Mesenchymal stem cell (in vitro differentiated cells and primary cell): ENCODE measurements around the gene ITCH.

Source experiments
- DNase-seq: peaks from one replicate; pipeline ENCODE4 v3.0.0-alpha.2; 2013
- H2AFZ ChIP-seq: one replicate; pipeline ENCODE4 v1.6.1; 2013; ENCODE audit warnings: low read depth, mild to moderate bottlenecking, control low read depth, inconsistent platforms, low read length, moderate library complexity
- H2AK5ac ChIP-seq: 2 replicates; pipeline ENCODE4 v1.6.1; 2013; ENCODE audit warnings: low read length, moderate library complexity, mild to moderate bottlenecking, inconsistent platforms; ENCODE audit not compliant: severe bottlenecking
- H2BK120ac ChIP-seq: one replicate; pipeline ENCODE4 v1.6.1; 2013; ENCODE audit warnings: low read depth, mild to moderate bottlenecking, inconsistent platforms, low read length, moderate library complexity
- H2BK12ac ChIP-seq, 2 experiments: one replicate each; pipeline ENCODE4 v1.6.1; 2013; ENCODE audit warnings: inconsistent platforms in 2 of 2, low read length in 2 of 2, mild to moderate bottlenecking in 2 of 2, moderate library complexity in 2 of 2, control low read depth in 1 of 2
- H2BK15ac ChIP-seq: one replicate; pipeline ENCODE4 v1.6.1; 2013; ENCODE audit warnings: mild to moderate bottlenecking, low read depth, inconsistent platforms; ENCODE audit not compliant: poor library complexity, severe bottlenecking
- H2BK5ac ChIP-seq: 2 replicates; pipeline ENCODE4 v1.6.1; 2013; ENCODE audit warnings: low read depth, mild to moderate bottlenecking, low read length, control low read depth, inconsistent platforms; ENCODE audit not compliant: poor library complexity, severe bottlenecking
- H3K14ac ChIP-seq, 2 experiments: one replicate each; pipeline ENCODE4 v1.6.1; 2013; ENCODE audit warnings: inconsistent platforms in 2 of 2, low read length in 2 of 2, control low read depth in 1 of 2, mild to moderate bottlenecking in 1 of 2, moderate library complexity in 1 of 2
- H3K18ac ChIP-seq, 2 experiments: one replicate each; pipeline ENCODE4 v1.6.1; 2013; ENCODE audit warnings: inconsistent platforms in 2 of 2, low read length in 2 of 2, control low read depth in 1 of 2, low read depth in 1 of 2, mild to moderate bottlenecking in 1 of 2
- H3K23ac ChIP-seq, 2 experiments: one replicate each; pipeline ENCODE4 v1.6.1; 2013; ENCODE audit warnings: inconsistent platforms in 2 of 2, low read length in 2 of 2, mild to moderate bottlenecking in 2 of 2, moderate library complexity in 2 of 2, control low read depth in 1 of 2
- H3K27ac ChIP-seq: 2 replicates; pipeline ENCODE4 v1.5.1; 2013; ENCODE audit warnings: mild to moderate bottlenecking, moderate library complexity, low read length, control low read depth, inconsistent platforms; ENCODE audit not compliant: poor library complexity, severe bottlenecking
- H3K27me3 ChIP-seq, 2 experiments: 2 replicates each; pipeline versions ENCODE4 v1.6.1 to v1.7.0; 2013; ENCODE audit warnings: low read length in 2 of 2, mild to moderate bottlenecking in 2 of 2, moderate library complexity in 2 of 2, control low read depth in 1 of 2, inconsistent platforms in 1 of 2; ENCODE audit not compliant: control insufficient read depth in 1 of 2, insufficient read depth in 1 of 2
- H3K36me3 ChIP-seq, 2 experiments: 2 replicates each; pipeline versions ENCODE4 v1.6.1 to v1.7.0; 2013; ENCODE audit warnings: low read length in 2 of 2, control low read depth in 1 of 2, inconsistent platforms in 1 of 2, low read depth in 1 of 2, mild to moderate bottlenecking in 1 of 2; ENCODE audit not compliant: insufficient read depth in 2 of 2, control insufficient read depth in 1 of 2
- H3K4ac ChIP-seq, 2 experiments: one replicate each; pipeline ENCODE4 v1.6.1; 2013; ENCODE audit warnings: inconsistent platforms in 2 of 2, low read length in 2 of 2, mild to moderate bottlenecking in 2 of 2, moderate library complexity in 2 of 2, control low read depth in 1 of 2, low read depth in 1 of 2
- H3K4me1 ChIP-seq: 2 replicates; pipeline ENCODE4 v1.6.1; 2013; ENCODE audit warnings: low read depth, low read length, control low read depth; ENCODE audit not compliant: control insufficient read depth, insufficient read depth
- H3K4me2 ChIP-seq: 2 replicates; pipeline ENCODE4 v1.6.1; 2013; ENCODE audit warnings: low read length, mild to moderate bottlenecking, inconsistent platforms; ENCODE audit not compliant: poor library complexity, severe bottlenecking
- H3K4me3 ChIP-seq, 2 experiments: 2 replicates each; pipeline versions ENCODE4 v1.5.1 to v1.7.0; 2013; ENCODE audit warnings: low read length in 2 of 2, mild to moderate bottlenecking in 2 of 2, control low read depth in 1 of 2, low read depth in 1 of 2; ENCODE audit not compliant: insufficient read depth in 1 of 2
- H3K79me1 ChIP-seq: replicated peaks from 2 replicates; pipeline ENCODE4 v1.6.1; 2013; ENCODE audit warnings: mild to moderate bottlenecking, control low read depth, low read length, inconsistent platforms; ENCODE audit not compliant: poor library complexity, severe bottlenecking
- H3K9ac ChIP-seq: 2 replicates; pipeline ENCODE4 v1.7.0; 2013; ENCODE audit warnings: mild to moderate bottlenecking, low read length, moderate library complexity
- H3K9me3 ChIP-seq: 2 replicates; pipeline ENCODE4 v1.7.0; 2013; ENCODE audit warnings: mild to moderate bottlenecking, low read length; ENCODE audit not compliant: control insufficient read depth
- H4K8ac ChIP-seq: one replicate; pipeline ENCODE4 v1.6.1; 2013; ENCODE audit warnings: inconsistent platforms, mild to moderate bottlenecking, low read length, moderate library complexity
- H4K91ac ChIP-seq: one replicate; pipeline ENCODE4 v1.6.1; 2013; ENCODE audit warnings: mild to moderate bottlenecking, low read length, inconsistent platforms
- WGBS: methylation state at CpG from one replicate; pipeline ENCODE4 v1.1.7; 2013; ENCODE audit warnings: mixed read lengths; 5-methylcytosine and 5-hydroxymethylcytosine counted together

Gene ITCH

DNA sequence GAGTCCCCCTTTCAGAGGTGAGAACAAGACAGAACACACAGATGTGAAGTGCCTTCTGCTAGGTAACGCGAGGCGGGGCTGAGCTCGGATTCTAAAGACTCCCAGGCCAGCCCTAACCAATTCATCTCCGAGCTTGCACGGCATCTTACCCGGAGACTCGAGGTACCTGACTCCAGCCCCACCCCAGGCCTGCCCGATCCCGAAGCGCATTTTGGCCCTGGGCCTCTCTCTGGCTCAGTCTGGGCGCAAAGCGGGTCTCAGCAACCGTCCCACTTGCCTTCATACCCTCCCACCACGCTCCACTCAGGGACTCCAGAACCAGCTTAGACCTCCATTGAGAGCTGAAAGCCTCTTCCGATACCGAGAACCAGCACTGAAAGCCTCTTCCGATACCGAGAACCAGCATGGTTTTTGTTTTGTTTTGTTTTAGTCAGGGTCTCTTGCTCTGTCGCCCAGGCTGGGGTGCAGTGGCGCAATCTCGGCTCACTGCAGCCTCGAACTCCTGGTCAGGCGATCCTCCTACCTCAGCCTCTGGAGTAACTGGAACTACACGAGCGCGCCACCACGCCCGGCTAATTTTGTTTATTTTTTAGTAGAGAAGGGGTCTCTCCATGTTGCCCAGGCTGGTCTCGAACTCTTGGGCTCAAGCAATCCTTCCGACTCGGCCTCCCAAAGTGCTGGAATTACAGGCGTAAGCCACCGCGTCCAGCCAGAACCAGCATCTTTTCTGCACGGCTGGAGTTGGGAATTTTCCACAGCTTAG, 152.6 kb downstream of the ITCH start:
- Histone ChIP-seq H3K4me1 (peaks cover 9% of the 10 kb centered on the region), H3K4me3 (peak overlapping the region; percentile 85 to 99), H3K27me3 (no peaks in the 10 kb centered on the region), H3K9me3 (no peaks in the 10 kb centered on the region), H2AFZ (no peak overlapping the region), H3K14ac (peak overlapping the region in 1 of 2 experiments; percentile 90), H3K4me2 (peak overlapping the region; percentile 71), H3K36me3 (peaks cover 3 to 42% of the 10 kb centered on the region in 2 experiments), H2AK5ac (peak overlapping the region; percentile 18), H4K91ac (no peak overlapping the region), H2BK120ac (no peak overlapping the region), H3K4ac (peak overlapping the region in 1 of 2 experiments; percentile 95), H3K79me1 (peaks cover 5% of the 10 kb centered on the region), H2BK12ac (no peak overlapping the region), H3K9ac (peak overlapping the region; percentile 100), H2BK15ac (no peak overlapping the region), H3K23ac (peak overlapping the region in 1 of 2 experiments; percentile 50), H3K27ac (peak overlapping the region; percentile 98), H2BK5ac (no peak overlapping the region), H4K8ac (peak overlapping the region; percentile 41), H3K18ac (peak overlapping the region; percentile 60 to 97)
- WGBS, result 5% methylated on average over 36 of the region's 36 CpGs
- peak; percentile 65 for DNase-seq

DNA sequence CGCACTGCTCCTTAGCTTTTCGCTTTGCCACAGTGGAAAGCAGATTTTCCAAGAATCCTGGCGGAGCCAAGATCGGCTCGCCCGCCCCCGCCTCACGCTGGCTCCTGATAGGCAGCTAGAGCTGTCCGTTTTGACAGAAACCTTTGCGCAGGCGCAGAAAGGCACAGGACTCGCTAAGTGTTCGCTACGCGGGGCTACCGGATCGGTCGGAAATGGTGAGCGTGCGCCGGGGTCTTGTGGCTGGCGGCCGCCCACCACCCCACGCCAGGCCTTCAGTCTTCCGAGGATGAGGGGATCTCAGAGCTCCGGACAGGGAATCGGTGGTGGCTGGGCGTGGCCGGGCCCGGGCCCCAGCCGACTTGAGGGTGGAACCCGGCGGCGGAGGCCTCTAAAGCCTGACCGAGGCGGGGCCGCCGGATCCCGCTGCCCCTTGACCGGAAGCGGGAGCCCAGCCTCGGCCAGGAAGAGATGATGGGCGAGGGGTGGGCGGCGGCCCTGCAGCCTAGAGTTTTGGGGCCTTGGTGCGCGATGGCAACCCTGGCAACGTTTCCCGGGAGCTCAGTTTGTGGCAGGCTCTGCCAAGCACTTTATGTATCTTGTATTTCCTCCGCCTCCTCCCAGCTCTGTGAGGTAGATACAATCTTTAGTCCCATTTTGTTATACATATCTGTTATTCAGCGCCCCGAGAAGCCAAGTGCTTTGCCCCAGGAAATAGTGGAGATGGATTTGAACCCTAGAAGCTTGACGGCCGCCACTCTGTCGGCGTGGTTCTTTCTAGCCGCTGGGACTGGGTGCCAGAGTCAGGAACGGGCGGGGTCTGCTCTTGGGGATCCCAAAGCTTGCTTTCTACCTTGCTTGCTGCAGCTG, 153.4 kb downstream of the ITCH start, which contains the start of gene DYNLRB1:
DYNLRB1 (plus strand) TSS at position 176 of the 867 bp plus-strand sequence; CDS start at position 213, 37 bp downstream.
- H3K9ac ChIP-seq, result peak within 1 kb of the TSS; percentile 100
- H2BK12ac ChIP-seq, result no peak within 1 kb of the TSS
- H3K4me3 ChIP-seq, result peak within 1 kb of the TSS; percentile 85 to 99
- peak within 1 kb of the TSS in 1 of 2 experiments; percentile 95 for H3K14ac ChIP-seq
- no peaks in the 10 kb centered on the region for H3K27me3 ChIP-seq
- no peaks in the 10 kb centered on the region for H3K9me3 ChIP-seq
- peak; percentile 98 for DNase-seq
- no peak within 1 kb of the TSS for H2AFZ ChIP-seq
- H4K8ac ChIP-seq, result peak within 1 kb of the TSS; percentile 93
- H2AK5ac ChIP-seq, result peak within 1 kb of the TSS; percentile 80
- peak within 1 kb of the TSS; percentile 63 for H2BK15ac ChIP-seq
- H3K18ac ChIP-seq, result peak within 1 kb of the TSS; percentile 97 to 98
- peak within 1 kb of the TSS in 1 of 2 experiments; percentile 50 for H3K23ac ChIP-seq
- peak within 1 kb of the TSS; percentile 88 for H4K91ac ChIP-seq
- H3K36me3 ChIP-seq, result peaks cover 3 to 42% of the 10 kb centered on the region in 2 experiments
- H3K27ac ChIP-seq, result peak within 1 kb of the TSS; percentile 98
- H3K4me1 ChIP-seq, result peaks cover 9% of the 10 kb centered on the region
- peak within 1 kb of the TSS; percentile 71 for H3K4me2 ChIP-seq
- peak within 1 kb of the TSS; percentile 76 to 99 for H3K4ac ChIP-seq
- peak within 1 kb of the TSS; percentile 70 for H2BK5ac ChIP-seq
- under 1% methylated on average over 57 of the region's 59 CpGs for WGBS
- peaks cover 5% of the 10 kb centered on the region for H3K79me1 ChIP-seq
- peak within 1 kb of the TSS; percentile 92 for H2BK120ac ChIP-seq

- H3K4me2 ChIP-seq, result peak overlapping the region; percentile 44
- no peak overlapping the region for H3K14ac ChIP-seq
- no peak overlapping the region for H4K8ac ChIP-seq
- H3K4ac ChIP-seq, result peak overlapping the region in 1 of 2 experiments; percentile 99
- no peak overlapping the region for H4K91ac ChIP-seq
- H3K36me3 ChIP-seq, result peaks cover 6 to 41% of the 10 kb centered on the region in 2 experiments
- no peaks in the 10 kb centered on the region for H3K9me3 ChIP-seq
- H3K27me3 ChIP-seq, result no peaks in the 10 kb centered on the region
- H3K27ac ChIP-seq, result peak overlapping the region; percentile 98
- no CpG with 5 or more reads among the region's 3 CpGs for WGBS
- no peak overlapping the region for H2BK12ac ChIP-seq
- no peak overlapping the region for H2BK120ac ChIP-seq
- peaks cover 9% of the 10 kb centered on the region for H3K4me1 ChIP-seq
- H3K4me3 ChIP-seq, result peak overlapping the region; percentile 85 to 99
- no peak overlapping the region for H2BK5ac ChIP-seq
- no peak for DNase-seq
- no peak overlapping the region for H3K23ac ChIP-seq
- no peak overlapping the region for H2BK15ac ChIP-seq
- H2AK5ac ChIP-seq, result no peak overlapping the region
- H3K79me1 ChIP-seq, result peaks cover 5% of the 10 kb centered on the region
- no peak overlapping the region for H2AFZ ChIP-seq
- H3K9ac ChIP-seq, result peak overlapping the region; percentile 100
- peak overlapping the region in 1 of 2 experiments; percentile 79 for H3K18ac ChIP-seq
Observed at GRCh38 chr20:34517114-34517505, 154.0 kb downstream of the ITCH start.
